ENCODE measurements around the gene B4GALT3. TPM values are rescaled to one million over a fixed set of nuclear protein-coding genes. Genes with fewer than 3 reads are reported as not detected.

Gene B4GALT3
- total RNA-seq, 2 experiments from 2014 or later = 40.5 to 51.8 TPM

DNA sequence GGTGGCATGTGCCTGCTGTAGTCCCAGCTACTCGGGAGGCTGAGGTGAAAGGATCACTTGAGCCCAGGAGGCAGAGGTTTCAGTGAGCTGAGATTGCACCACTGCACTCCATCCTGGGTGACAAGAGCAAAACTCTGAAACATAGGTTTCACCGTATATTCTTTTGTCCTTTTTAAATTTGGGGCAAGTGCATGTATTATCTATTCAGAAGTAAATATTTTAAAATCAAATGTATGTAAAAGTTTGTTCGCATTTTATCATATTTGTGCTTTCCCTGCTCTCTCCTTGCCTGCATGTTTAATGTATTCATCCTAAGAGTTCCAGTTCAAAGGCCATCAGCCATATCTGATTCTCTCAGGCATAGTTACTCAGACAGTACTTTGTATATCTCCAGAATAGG is 31.5 kb downstream of the B4GALT3 start:
- H3K36me3 Mint-ChIP-seq (ENCODE audit: low read depth) = no peaks in the 10 kb centered on the region
- no peaks in the 10 kb centered on the region for H3K9me3 Mint-ChIP-seq (ENCODE audit: low read depth)
- DNase-seq (no peak), ATAC-seq (no peak)
- H3K4me3 Mint-ChIP-seq = no peak overlapping the region
- H3K4me1 Mint-ChIP-seq = no peaks in the 10 kb centered on the region
- ChIA-PET CTCF (interaction anchor here (0.8 to 1.1 kb wide), 2 partner anchors 9 to 20 kb away, joined by 3 to 4 read pairs; partner anchors contain the start of gene PPOX), POLR2A (interaction anchor here (0.8 kb wide), 1 partner anchor 107 kb away, joined by 3 read pairs; the partner anchor contains the start of gene TSTD1)
- H3K27me3 Mint-ChIP-seq = no peaks in the 10 kb centered on the region
- intact Hi-C loops (cut with DNase I, micrococcal nuclease) = no loop called here
- H3K27ac Mint-ChIP-seq = no peak overlapping the region

DNA sequence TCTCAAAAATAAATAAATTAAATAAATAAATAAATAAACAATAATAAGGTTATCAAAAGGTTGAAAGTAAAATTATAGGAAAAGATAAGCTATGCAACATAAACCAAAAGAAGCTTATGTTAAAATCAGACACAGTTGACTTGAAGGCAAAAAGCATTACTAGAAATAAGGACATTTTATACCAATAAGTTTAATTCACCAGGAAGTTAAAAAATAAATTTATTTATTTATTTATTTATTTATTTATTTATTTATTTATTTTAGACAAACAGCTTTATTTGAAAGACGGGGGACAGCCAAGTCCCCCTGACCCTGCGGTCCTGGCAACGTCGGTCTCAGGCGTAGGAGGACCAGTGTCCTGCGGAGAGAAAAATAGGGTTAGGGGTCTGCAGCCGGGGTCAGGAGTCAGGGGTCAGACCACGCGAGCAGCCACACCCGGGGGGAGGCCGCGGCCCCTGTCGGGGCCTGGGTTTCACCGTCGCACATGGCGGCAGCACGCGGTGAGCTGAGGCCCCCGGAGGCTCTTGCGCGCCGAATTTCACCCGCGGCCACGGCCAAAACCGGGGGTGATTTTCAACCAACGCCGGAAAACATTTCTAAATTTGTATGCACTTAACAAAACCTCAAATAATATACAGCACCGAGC is 36.4 kb downstream of the B4GALT3 start:
- Mint-ChIP-seq H3K36me3 (ENCODE audit: low read depth) (no peaks in the 10 kb centered on the region), H3K27ac (no peak overlapping the region), H3K9me3 (ENCODE audit: low read depth) (no peaks in the 10 kb centered on the region), H3K27me3 (no peaks in the 10 kb centered on the region), H3K4me1 (no peaks in the 10 kb centered on the region), H3K4me3 (no peak overlapping the region)
- intact Hi-C loops (cut with DNase I, micrococcal nuclease) = loop anchor here in 1 of 2 experiments (5.0 kb wide), 1 partner anchor 34 kb away; no protein-coding TSS in a partner anchor
- CTCF ChIA-PET = interaction anchor here (0.6 to 1.7 kb wide), 14 partner anchors 13 to 520 kb away, joined by 3 to 7 read pairs (median 4); partner anchors contain the start of gene USF1
- no peak for ATAC-seq
- POLR2A ChIA-PET = no interaction called here
- DNase-seq = no peak

DNA sequence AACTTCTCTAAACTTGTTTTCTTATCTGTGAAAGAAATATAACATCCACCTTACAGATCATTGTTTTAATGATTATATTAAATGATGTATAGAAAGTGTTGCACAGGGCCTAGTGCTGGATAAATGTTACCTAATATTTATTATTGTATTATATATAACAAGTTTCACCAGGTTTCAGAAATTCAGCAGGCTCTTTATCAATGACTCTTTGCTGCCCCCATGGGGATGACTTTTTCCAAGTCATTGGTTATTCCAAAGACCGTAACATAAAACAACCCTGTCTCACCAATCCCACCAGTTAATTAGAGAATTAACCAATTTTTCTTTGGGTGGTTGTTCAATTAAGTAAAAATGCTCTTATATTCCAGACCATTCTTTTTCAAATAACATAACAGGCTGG is 37.5 kb downstream of the B4GALT3 start:
- H3K4me1 Mint-ChIP-seq = peaks cover 3% of the 10 kb centered on the region
- POLR2A ChIA-PET = interaction anchor here (0.7 kb wide), 1 partner anchor 899 kb away, joined by 3 read pairs; no protein-coding TSS in a partner anchor
- no peak overlapping the region for H3K27ac Mint-ChIP-seq
- H3K27me3 Mint-ChIP-seq = no peaks in the 10 kb centered on the region
- peaks cover 3% of the 10 kb centered on the region for H3K36me3 Mint-ChIP-seq (ENCODE audit: low read depth)
- intact Hi-C loops (cut with DNase I, micrococcal nuclease) = loop anchor here in 1 of 2 experiments (1.0 to 5.0 kb wide), 3 partner anchors 32 to 142 kb away; no protein-coding TSS in a partner anchor
- ATAC-seq = peak; percentile 53
- H3K4me3 Mint-ChIP-seq = no peak overlapping the region
- peak; percentile 61 for DNase-seq
- no peaks in the 10 kb centered on the region for H3K9me3 Mint-ChIP-seq (ENCODE audit: low read depth)
- CTCF ChIA-PET = interaction anchor here (0.8 to 3.1 kb wide), 5 partner anchors 34 to 187 kb away, joined by 3 to 11 read pairs (median 4); partner anchors contain the start of gene ARHGAP30

DNA sequence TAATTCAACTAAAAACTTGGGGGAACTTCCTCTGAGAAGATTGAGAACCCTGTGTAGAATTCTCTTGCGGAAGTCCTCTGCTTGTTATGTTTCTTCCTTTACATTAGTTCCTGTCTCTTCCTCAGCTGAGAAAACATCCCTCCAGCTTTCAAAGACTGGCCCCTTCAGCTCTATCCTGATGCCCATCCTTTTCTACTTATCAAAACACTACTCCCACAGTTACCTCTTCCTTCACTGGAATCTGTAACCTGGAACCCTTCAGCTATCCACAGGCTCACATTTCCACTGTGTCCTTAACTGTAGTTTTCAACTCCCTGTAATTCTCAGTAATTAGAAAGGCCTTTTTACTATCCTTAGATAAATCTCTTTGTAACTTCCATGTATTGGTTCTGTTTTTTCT is 38.9 kb downstream of the B4GALT3 start:
- ChIA-PET POLR2A (interaction anchor here (0.6 kb wide), 2 partner anchors 45 to 78 kb away, joined by 5 to 7 read pairs; no protein-coding TSS in a partner anchor), CTCF (interaction anchor here (0.6 to 3.1 kb wide), 13 partner anchors 8 to 150 kb away, joined by 3 to 11 read pairs (median 4); partner anchors contain the start of genes ARHGAP30, F11R and UFC1)
- no peaks in the 10 kb centered on the region for H3K27me3 Mint-ChIP-seq
- no peak overlapping the region for H3K4me3 Mint-ChIP-seq
- ATAC-seq (no peak), DNase-seq (no peak)
- peaks cover 3% of the 10 kb centered on the region for H3K4me1 Mint-ChIP-seq
- no peaks in the 10 kb centered on the region for H3K9me3 Mint-ChIP-seq (ENCODE audit: low read depth)
- H3K27ac Mint-ChIP-seq = peak overlapping the region; percentile 21
- H3K36me3 Mint-ChIP-seq (ENCODE audit: low read depth) = peaks cover 3% of the 10 kb centered on the region
- intact Hi-C loops (cut with DNase I, micrococcal nuclease) = no loop called here

DNA sequence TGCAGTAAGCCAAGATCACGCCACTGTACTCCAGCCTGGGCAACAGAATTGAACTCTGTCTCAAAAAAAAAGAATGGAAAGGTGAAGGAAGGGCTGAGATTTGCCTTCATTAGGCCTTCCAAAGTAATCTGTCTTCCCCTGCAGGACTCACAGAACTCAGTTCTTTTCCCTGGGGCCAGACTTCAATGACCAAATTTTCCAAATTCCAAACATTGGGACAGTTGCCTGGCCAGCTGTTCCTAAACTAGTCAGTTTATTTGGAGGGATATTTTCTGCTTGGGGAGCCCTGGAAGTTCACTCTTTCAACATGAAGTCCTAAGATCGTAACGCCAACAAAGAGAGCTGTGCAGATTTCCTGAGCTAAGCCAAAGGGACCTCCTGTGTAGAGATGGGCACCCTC is 39.4 kb downstream of the B4GALT3 start:
- ChIA-PET CTCF (interaction anchor here (0.6 to 3.1 kb wide), 12 partner anchors 8 to 149 kb away, joined by 3 to 11 read pairs (median 4); partner anchors contain the start of genes ARHGAP30, F11R and UFC1), POLR2A (no interaction called here)
- ATAC-seq (no peak), DNase-seq (no peak)
- intact Hi-C loops (cut with DNase I, micrococcal nuclease) = no loop called here
- peaks cover 3% of the 10 kb centered on the region for H3K4me1 Mint-ChIP-seq
- H3K9me3 Mint-ChIP-seq (ENCODE audit: low read depth) = no peaks in the 10 kb centered on the region
- H3K4me3 Mint-ChIP-seq = no peak overlapping the region
- no peaks in the 10 kb centered on the region for H3K27me3 Mint-ChIP-seq
- peaks cover 3% of the 10 kb centered on the region for H3K36me3 Mint-ChIP-seq (ENCODE audit: low read depth)
- no peak overlapping the region for H3K27ac Mint-ChIP-seq

DNA sequence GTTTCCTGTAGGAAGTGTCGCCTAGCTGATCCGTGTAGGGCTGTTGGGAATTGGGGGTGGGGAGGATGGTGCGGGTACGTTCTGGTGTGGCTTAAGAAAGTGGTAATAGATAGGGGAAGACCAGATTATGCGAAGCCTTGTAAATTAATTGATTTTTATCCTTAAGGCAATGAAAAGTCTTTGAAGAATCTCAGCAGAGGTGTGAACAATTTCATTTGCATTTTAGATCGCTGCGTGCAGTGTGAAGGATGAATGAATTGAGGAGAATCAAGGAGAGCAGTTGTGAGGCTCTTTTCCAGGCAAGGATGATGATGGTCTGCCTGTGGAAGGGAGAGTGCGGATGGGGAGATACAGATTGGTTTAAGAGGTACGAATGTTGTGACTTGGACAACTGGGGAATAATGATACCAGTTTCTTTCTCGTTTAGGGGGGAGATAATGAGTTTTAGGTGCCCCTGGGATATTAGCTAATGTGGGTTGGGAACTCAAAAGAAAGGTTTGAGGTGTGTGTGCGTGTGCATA is 44.0 kb downstream of the B4GALT3 start:
- no peaks in the 10 kb centered on the region for H3K9me3 Mint-ChIP-seq (ENCODE audit: low read depth)
- H3K27me3 Mint-ChIP-seq = no peaks in the 10 kb centered on the region
- H3K4me3 Mint-ChIP-seq = no peak overlapping the region
- ChIA-PET POLR2A (interaction anchor here (0.6 to 2.9 kb wide), 10 partner anchors 13 to 112 kb away, joined by 3 to 15 read pairs (median 5); partner anchors contain the start of genes ARHGAP30, B4GALT3, F11R and NIT1), CTCF (interaction anchor here (0.9 to 2.7 kb wide), 9 partner anchors 9 to 108 kb away, joined by 3 to 14 read pairs (median 4); partner anchors contain the start of genes PPOX, TOMM40L and UFC1)
- peaks cover 37% of the 10 kb centered on the region for H3K4me1 Mint-ChIP-seq
- DNase-seq = no peak
- H3K27ac Mint-ChIP-seq = no peak overlapping the region
- intact Hi-C loops (cut with DNase I, micrococcal nuclease) = loop anchor here (2.0 kb wide), 3 partner anchors 20 to 94 kb away; partner anchors contain the start of genes KLHDC9 (in 2 of the 2), TSTD1 (in 1 of the 2) and UFC1 (in 1 of the 2)
- peaks cover 33% of the 10 kb centered on the region for H3K36me3 Mint-ChIP-seq (ENCODE audit: low read depth)
- peak; percentile 2 for ATAC-seq

- intact Hi-C loops (cut with DNase I, micrococcal nuclease) = loop anchor here (1.0 to 2.0 kb wide), 15 partner anchors 13 to 258 kb away; partner anchors contain the start of genes KLHDC9 (in 2 of the 2), UFC1 (in 2 of the 2), B4GALT3 (in 1 of the 2) and NDUFS2 (in 1 of the 2)
- Mint-ChIP-seq H3K36me3 (ENCODE audit: low read depth) (peaks cover 40% of the 10 kb centered on the region), H3K4me1 (peaks cover 44% of the 10 kb centered on the region), H3K4me3 (no peak within 1 kb of the TSS), H3K27me3 (no peaks in the 10 kb centered on the region), H3K27ac (peak within 1 kb of the TSS; percentile 62), H3K9me3 (ENCODE audit: low read depth) (no peaks in the 10 kb centered on the region)
- CTCF ChIA-PET = interaction anchor here (1.1 to 2.7 kb wide), 9 partner anchors 10 to 93 kb away, joined by 3 to 14 read pairs (median 4); partner anchors contain the start of genes PPOX, TOMM40L and UFC1
- DNase-seq (peak; percentile 95), ATAC-seq (peak; percentile 97)
- POLR2A ChIA-PET = interaction anchor here (0.6 to 2.9 kb wide), 11 partner anchors 12 to 112 kb away, joined by 3 to 15 read pairs (median 5); partner anchors contain the start of genes ARHGAP30, B4GALT3, F11R and NIT1
Observed at GRCh38 chr1:161132410-161133219, 44.7 kb downstream of the B4GALT3 start, which contains the start of gene DEDD. TSS of gene DEDD (minus strand) at chr1:161132667. CDS start at chr1:161124462, 8,205 bp downstream.

GRCh38 chr1:161131523-161132409 is 45.5 kb downstream of the B4GALT3 start:
- Mint-ChIP-seq H3K27me3 (no peaks in the 10 kb centered on the region), H3K9me3 (ENCODE audit: low read depth) (no peaks in the 10 kb centered on the region), H3K4me3 (no peak overlapping the region), H3K4me1 (peaks cover 51% of the 10 kb centered on the region), H3K27ac (peak overlapping the region; percentile 62), H3K36me3 (ENCODE audit: low read depth) (peaks cover 47% of the 10 kb centered on the region)
- DNase-seq = peak; percentile 45
- intact Hi-C loops (cut with DNase I, micrococcal nuclease) = loop anchor here (1.0 to 2.0 kb wide), 15 partner anchors 12 to 259 kb away; partner anchors contain the start of genes KLHDC9 (in 2 of the 2), UFC1 (in 2 of the 2), B4GALT3 (in 1 of the 2) and NDUFS2 (in 1 of the 2)
- POLR2A ChIA-PET = interaction anchor here (0.6 to 2.9 kb wide), 10 partner anchors 11 to 111 kb away, joined by 3 to 15 read pairs (median 5); partner anchors contain the start of genes B4GALT3, F11R, NIT1 and PFDN2
- ATAC-seq = no peak
- CTCF ChIA-PET = interaction anchor here (1.1 to 2.7 kb wide), 9 partner anchors 12 to 111 kb away, joined by 3 to 14 read pairs (median 4); partner anchors contain the start of genes PPOX, TOMM40L and UFC1

DNA sequence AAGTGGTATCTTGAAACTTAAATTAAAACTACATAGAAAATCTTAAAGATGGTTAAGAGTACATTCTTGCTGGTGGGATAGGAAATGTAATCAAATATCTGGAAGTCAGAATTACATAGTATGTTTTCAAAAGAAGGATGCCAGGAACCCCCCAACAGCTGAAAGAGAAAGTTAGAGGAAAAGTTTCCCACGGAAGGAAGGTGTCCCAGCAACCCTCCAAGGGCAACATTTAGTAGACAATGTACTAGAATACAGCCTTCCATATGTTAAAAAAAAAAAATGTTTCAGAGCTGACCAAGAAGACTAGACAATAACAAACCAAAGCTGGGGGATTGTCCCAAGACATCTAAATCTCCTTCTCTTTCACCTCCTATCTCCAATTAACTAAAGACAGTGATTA is 47.0 kb downstream of the B4GALT3 start:
- H3K4me3 Mint-ChIP-seq = no peak overlapping the region
- DNase-seq (no peak), ATAC-seq (no peak)
- CTCF ChIA-PET = interaction anchor here (0.5 to 1.5 kb wide), 3 partner anchors 8 to 184 kb away, joined by 3 to 4 read pairs (median 4); partner anchors contain the start of genes PPOX and SDHC
- peak overlapping the region; percentile 62 for H3K27ac Mint-ChIP-seq
- no peaks in the 10 kb centered on the region for H3K27me3 Mint-ChIP-seq
- POLR2A ChIA-PET = interaction anchor here (1.5 kb wide), 1 partner anchor 12 kb away, joined by 7 read pairs; the partner anchor contains the start of genes NIT1 and PFDN2
- peaks cover 57% of the 10 kb centered on the region for H3K4me1 Mint-ChIP-seq
- intact Hi-C loops (cut with DNase I, micrococcal nuclease) = no loop called here
- H3K9me3 Mint-ChIP-seq (ENCODE audit: low read depth) = no peaks in the 10 kb centered on the region
- H3K36me3 Mint-ChIP-seq (ENCODE audit: low read depth) = peaks cover 57% of the 10 kb centered on the region

Data from activated CD4-positive, alpha-beta T cell treated with anti-CD3 and anti-CD28 coated beads for 36 hours (primary cell).